HepG2 (cell line): ENCODE measurements around the gene DOLK. TPM values are rescaled to one million over a fixed set of nuclear protein-coding genes. Genes with fewer than 3 reads are reported as not detected.

Experiments
- BRD4 ChIP-seq: sonication (generic); formaldehyde crosslinking; IDR thresholded peaks from 2 replicates; pipeline ENCODE4 v1.4.0; 2020; ENCODE audit warnings: missing genetic modification reagents
- CREB1 ChIP-seq, 2 experiments: fragments of 450-650 bp in 1 of 2; IDR thresholded peaks; 2 replicates each; pipeline ENCODE4 v1.6.1; 2016 to 2017; ENCODE audit warnings: control low read depth in 1 of 2, mild to moderate bottlenecking in 1 of 2, missing compliant biosample characterization in 1 of 2, missing genetic modification characterization in 1 of 2
- HNRNPL ChIP-seq: fragments of 200-400 bp; formaldehyde crosslinking; IDR thresholded peaks from 2 replicates; pipeline ENCODE4 v1.6.1; 2017; ENCODE audit warnings: mild to moderate bottlenecking, low read depth, low read length
- HOXA5 ChIP-seq: sonication (generic); formaldehyde crosslinking; IDR thresholded peaks from 2 replicates; pipeline ENCODE4 v1.4.0; 2020; ENCODE audit warnings: missing genetic modification reagents
- KDM1A ChIP-seq: IDR thresholded peaks from 2 replicates; pipeline ENCODE4 v1.6.1; 2016; ENCODE audit warnings: missing compliant biosample characterization
- KDM5A ChIP-seq: fragments of 200-600 bp; sonication (generic); IDR thresholded peaks from 2 replicates; pipeline ENCODE4 v1.7.0; 2018; ENCODE audit warnings: antibody characterized with exemption, mild to moderate bottlenecking, low read length, borderline replicate concordance
- KLF15 ChIP-seq: sonication (generic); formaldehyde crosslinking; IDR thresholded peaks from 2 replicates; pipeline ENCODE4 v1.8.1; 2023; ENCODE audit warnings: borderline replicate concordance, mild to moderate bottlenecking, inconsistent platforms, missing genetic modification reagents, mixed read lengths
- RCOR2 ChIP-seq: IDR thresholded peaks from 2 replicates; pipeline ENCODE4 v1.6.1; 2016; ENCODE audit warnings: missing biosample characterization, missing genetic modification reagents
- SMAD1 ChIP-seq: sonication (generic); formaldehyde crosslinking; IDR thresholded peaks from 2 replicates; pipeline ENCODE4 v1.4.0; 2020; ENCODE audit warnings: missing genetic modification reagents, low read depth, mild to moderate bottlenecking, borderline replicate concordance
- SRSF4 ChIP-seq: fragments of 200-400 bp; formaldehyde crosslinking; IDR thresholded peaks from one replicate; pipeline ENCODE4 v1.6.1; 2018; ENCODE audit warnings: mild to moderate bottlenecking, low read depth, low read length, moderate library complexity; ENCODE audit not compliant: poor library complexity, severe bottlenecking
- ZKSCAN8 ChIP-seq: IDR thresholded peaks from 2 replicates; pipeline ENCODE4 v1.6.1; 2016; ENCODE audit warnings: borderline replicate concordance, missing genetic modification reagents, missing compliant biosample characterization
- ZNF101 ChIP-seq: sonication (generic); formaldehyde crosslinking; IDR thresholded peaks from 2 replicates; pipeline ENCODE4 v1.4.0; 2020; ENCODE audit warnings: mild to moderate bottlenecking, low read depth, missing genetic modification reagents, borderline replicate concordance
- ZNF546 ChIP-seq: sonication (generic); formaldehyde crosslinking; conservative IDR thresholded peaks from 2 replicates; pipeline ENCODE4 v1.8.1; 2023; ENCODE audit warnings: mild to moderate bottlenecking, missing genetic modification reagents
- polyA plus RNA-seq, 8 experiments: library from polyadenylated mRNA; depleted of rRNA in 3 of 8; stranded (reverse) in 7 of 8; unstranded in 1 of 8; fragments of >200 nt; fragmentation: Illumina TruSeq in 4 of 8; extraction: Trizol in 4 of 8; gene quantifications; 2 replicates each; pipeline versions ENCODE4 v1.2.1 to v1.2.3, GENCODE V29; 2011 to 2016; ENCODE audit warnings: low read depth in 4 of 8, missing spikeins in 1 of 8, mixed read lengths in 1 of 8; ENCODE audit not compliant: insufficient read depth in 1 of 8
- total RNA-seq, 5 experiments: library from RNA; depleted of rRNA; stranded (reverse); fragments of >200 nt; fragmentation: Illumina TruSeq; extraction: Trizol; gene quantifications; 2 replicates each; pipeline ENCODE4 v1.2.3, GENCODE V29; 2016; ENCODE audit warnings: low read depth in 1 of 5
- TF ChIP-seq, protein P1 (sequence below): sonication (generic); formaldehyde crosslinking; IDR thresholded peaks from 2 replicates; pipeline ENCODE4 v1.5.1; 2020; ENCODE audit warnings: missing genetic modification reagents, mild to moderate bottlenecking, borderline replicate concordance
- TF ChIP-seq, protein P2 (sequence below): sonication (generic); formaldehyde crosslinking; IDR thresholded peaks from 2 replicates; pipeline ENCODE4 v1.5.0; 2020; ENCODE audit warnings: mild to moderate bottlenecking, missing genetic modification reagents, borderline replicate concordance
- TF ChIP-seq, protein P3 (sequence below): sonication (generic); formaldehyde crosslinking; IDR thresholded peaks from 2 replicates; pipeline ENCODE4 v1.5.1; 2020; ENCODE audit warnings: mild to moderate bottlenecking, missing genetic modification reagents
- TF ChIP-seq, protein P4 (sequence below): sonication (generic); formaldehyde crosslinking; IDR thresholded peaks from 2 replicates; pipeline ENCODE4 v1.4.0; 2020; ENCODE audit warnings: mild to moderate bottlenecking, missing genetic modification reagents
- TF ChIP-seq, protein P5 (sequence below): sonication (generic); formaldehyde crosslinking; conservative IDR thresholded peaks from 2 replicates; pipeline ENCODE4 v1.4.0; 2020; ENCODE audit warnings: missing genetic modification reagents

DOLK gene
- total and polyA plus RNA-seq, 2 of the 13 experiments (the other 11 are each of a cell fraction or from before 2014, with no cell fraction given) = 15.4 to 18.7 TPM

DNA sequence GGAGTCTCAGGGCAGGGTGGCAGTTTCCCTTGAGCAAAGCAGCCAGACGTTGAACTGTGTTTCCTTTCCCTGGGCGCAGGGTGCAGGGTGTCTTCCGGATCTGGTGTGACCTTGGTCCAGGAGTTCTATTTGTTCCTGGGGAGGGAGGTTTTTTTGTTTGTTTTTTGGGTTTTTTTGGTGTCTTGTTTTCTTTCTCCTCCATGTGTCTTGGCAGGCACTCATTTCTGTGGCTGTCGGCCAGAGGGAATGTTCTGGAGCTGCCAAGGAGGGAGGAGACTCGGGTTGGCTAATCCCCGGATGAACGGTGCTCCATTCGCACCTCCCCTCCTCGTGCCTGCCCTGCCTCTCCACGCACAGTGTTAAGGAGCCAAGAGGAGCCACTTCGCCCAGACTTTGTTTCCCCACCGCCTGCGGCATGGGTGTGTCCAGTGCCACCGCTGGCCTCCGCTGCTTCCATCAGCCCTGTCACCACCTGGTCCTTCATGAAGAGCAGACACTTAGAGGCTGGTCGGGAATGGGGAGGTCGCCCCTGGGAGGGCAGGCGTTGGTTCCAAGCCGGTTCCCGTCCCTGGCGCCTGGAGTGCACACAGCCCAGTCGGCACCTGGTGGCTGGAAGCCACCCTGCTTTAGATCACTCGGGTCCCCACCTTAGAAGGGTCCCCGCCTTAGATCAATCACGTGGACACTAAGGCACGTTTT is 30.1 kb downstream of the DOLK start (continued):
- TF ChIP-seq, protein P1, sequence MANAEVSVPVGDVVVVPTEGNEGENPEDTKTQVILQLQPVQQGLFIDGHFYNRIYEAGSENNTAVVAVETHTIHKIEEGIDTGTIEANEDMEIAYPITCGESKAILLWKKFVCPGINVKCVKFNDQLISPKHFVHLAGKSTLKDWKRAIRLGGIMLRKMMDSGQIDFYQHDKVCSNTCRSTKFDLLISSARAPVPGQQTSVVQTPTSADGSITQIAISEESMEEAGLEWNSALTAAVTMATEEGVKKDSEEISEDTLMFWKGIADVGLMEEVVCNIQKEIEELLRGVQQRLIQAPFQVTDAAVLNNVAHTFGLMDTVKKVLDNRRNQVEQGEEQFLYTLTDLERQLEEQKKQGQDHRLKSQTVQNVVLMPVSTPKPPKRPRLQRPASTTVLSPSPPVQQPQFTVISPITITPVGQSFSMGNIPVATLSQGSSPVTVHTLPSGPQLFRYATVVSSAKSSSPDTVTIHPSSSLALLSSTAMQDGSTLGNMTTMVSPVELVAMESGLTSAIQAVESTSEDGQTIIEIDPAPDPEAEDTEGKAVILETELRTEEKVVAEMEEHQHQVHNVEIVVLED (CRISPR knock-in tag) = no peak
- TF ChIP-seq RCOR2 (CRISPR knock-in tag) (peak; percentile 31; the same call in 1 of the 2 replicates), BRD4 (CRISPR knock-in tag) (no peak), KDM1A (no peak), SMAD1 (CRISPR knock-in tag) (no peak), KLF15 (CRISPR knock-in tag) (no peak), CREB1 (IDR thresholded peaks at IDR 0.05) (no peak), CREB1 (CRISPR knock-in tag; IDR thresholded peaks at IDR 0.05) (no peak), HNRNPL (no peak), KDM5A (no peak), SRSF4 (no peak), ZNF546 (CRISPR knock-in tag) (no peak), ZNF101 (CRISPR knock-in tag) (no peak), HOXA5 (CRISPR knock-in tag) (no peak), ZKSCAN8 (CRISPR knock-in tag) (no peak)
- TF ChIP-seq, protein P2, sequence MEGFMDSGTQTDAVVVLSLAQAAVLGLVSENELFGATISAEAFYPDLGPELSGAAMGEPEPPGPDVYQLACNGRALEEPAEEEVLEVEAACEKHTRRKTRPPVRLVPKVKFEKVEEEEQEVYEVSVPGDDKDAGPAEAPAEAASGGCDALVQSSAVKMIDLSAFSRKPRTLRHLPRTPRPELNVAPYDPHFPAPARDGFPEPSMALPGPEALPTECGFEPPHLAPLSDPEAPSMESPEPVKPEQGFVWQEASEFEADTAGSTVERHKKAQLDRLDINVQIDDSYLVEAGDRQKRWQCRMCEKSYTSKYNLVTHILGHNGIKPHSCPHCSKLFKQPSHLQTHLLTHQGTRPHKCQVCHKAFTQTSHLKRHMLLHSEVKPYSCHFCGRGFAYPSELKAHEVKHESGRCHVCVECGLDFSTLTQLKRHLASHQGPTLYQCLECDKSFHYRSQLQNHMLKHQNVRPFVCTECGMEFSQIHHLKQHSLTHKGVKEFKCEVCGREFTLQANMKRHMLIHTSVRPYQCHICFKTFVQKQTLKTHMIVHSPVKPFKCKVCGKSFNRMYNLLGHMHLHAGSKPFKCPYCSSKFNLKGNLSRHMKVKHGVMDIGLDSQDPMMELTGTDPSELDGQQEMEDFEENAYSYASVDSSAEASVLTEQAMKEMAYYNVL (CRISPR knock-in tag) = peak; percentile 88
- TF ChIP-seq, protein P3, sequence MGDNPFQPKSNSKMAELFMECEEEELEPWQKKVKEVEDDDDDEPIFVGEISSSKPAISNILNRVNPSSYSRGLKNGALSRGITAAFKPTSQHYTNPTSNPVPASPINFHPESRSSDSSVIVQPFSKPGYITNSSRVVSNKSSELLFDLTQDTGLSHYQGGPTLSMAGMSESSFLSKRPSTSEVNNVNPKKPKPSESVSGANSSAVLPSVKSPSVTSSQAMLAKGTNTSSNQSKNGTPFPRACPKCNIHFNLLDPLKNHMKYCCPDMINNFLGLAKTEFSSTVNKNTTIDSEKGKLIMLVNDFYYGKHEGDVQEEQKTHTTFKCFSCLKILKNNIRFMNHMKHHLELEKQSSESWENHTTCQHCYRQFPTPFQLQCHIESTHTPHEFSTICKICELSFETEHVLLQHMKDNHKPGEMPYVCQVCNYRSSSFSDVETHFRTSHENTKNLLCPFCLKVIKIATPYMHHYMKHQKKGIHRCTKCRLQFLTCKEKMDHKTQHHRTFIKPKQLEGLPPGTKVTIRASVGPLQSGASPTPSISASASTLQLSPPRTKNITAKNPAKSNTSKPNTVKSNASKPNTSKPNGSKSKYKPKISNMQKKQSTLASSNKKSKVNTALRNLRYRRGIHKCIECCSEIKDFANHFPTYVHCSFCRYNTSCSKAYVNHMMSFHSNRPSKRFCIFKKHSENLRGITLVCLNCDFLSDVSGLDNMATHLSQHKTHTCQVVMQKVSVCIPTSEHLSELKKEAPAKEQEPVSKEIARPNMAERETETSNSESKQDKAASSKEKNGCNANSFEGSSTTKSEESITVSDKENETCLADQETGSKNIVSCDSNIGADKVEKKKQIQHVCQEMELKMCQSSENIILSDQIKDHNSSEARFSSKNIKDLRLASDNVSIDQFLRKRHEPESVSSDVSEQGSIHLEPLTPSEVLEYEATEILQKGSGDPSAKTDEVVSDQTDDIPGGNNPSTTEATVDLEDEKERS (CRISPR knock-in tag) = no peak
- TF ChIP-seq, protein P4, sequence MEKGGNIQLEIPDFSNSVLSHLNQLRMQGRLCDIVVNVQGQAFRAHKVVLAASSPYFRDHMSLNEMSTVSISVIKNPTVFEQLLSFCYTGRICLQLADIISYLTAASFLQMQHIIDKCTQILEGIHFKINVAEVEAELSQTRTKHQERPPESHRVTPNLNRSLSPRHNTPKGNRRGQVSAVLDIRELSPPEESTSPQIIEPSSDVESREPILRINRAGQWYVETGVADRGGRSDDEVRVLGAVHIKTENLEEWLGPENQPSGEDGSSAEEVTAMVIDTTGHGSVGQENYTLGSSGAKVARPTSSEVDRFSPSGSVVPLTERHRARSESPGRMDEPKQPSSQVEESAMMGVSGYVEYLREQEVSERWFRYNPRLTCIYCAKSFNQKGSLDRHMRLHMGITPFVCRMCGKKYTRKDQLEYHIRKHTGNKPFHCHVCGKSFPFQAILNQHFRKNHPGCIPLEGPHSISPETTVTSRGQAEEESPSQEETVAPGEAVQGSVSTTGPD (CRISPR knock-in tag) = peak; percentile 96
- TF ChIP-seq, protein P5, sequence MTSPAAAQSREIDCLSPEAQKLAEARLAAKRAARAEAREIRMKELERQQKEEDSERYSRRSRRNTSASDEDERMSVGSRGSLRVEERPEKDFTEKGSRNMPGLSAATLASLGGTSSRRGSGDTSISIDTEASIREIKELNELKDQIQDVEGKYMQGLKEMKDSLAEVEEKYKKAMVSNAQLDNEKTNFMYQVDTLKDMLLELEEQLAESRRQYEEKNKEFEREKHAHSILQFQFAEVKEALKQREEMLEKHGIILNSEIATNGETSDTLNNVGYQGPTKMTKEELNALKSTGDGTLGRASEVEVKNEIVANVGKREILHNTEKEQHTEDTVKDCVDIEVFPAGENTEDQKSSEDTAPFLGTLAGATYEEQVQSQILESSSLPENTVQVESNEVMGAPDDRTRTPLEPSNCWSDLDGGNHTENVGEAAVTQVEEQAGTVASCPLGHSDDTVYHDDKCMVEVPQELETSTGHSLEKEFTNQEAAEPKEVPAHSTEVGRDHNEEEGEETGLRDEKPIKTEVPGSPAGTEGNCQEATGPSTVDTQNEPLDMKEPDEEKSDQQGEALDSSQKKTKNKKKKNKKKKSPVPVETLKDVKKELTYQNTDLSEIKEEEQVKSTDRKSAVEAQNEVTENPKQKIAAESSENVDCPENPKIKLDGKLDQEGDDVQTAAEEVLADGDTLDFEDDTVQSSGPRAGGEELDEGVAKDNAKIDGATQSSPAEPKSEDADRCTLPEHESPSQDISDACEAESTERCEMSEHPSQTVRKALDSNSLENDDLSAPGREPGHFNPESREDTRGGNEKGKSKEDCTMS (CRISPR knock-in tag) = no peak
